ENCODE results near the gene BAMBI.

BAMBI gene

DNA sequence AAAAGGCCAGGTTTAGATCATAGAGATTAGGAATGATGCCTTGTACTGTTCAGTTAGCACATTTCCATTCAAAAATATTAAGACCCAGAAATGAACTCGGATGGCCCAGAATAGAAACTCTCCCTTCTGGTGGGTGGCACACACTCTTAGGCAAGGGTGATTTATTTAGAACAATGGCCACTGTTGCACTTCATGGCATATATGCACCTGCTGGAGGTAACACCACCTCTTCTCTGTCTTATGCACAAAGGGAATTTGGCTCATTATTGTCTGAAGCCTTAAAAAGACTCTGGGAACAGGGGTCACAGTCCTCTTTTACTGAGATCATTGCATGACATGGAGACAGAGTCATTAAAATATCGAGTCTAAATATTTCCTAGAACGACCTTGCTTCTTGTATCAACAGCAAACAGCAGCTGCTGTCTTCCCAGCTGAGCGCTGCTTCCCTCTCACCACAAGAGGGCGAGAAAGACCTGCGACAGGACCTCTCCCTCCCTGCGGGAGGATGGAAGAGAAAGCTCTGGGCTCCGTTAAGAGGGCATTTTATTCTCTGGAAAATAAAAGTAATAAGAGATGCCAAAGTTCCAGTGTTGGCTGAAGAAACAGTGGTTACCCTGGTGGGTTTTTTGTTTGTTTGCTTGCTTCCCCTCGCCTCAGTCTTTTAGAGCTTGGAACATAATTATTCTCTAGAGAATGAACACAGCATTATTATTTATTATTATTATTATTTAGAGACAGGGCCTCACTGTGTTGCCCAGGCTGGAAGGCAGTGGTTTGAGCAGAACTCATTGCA, 13.5 kb upstream of the BAMBI start (continued):
- TF ChIP-seq, protein P1, sequence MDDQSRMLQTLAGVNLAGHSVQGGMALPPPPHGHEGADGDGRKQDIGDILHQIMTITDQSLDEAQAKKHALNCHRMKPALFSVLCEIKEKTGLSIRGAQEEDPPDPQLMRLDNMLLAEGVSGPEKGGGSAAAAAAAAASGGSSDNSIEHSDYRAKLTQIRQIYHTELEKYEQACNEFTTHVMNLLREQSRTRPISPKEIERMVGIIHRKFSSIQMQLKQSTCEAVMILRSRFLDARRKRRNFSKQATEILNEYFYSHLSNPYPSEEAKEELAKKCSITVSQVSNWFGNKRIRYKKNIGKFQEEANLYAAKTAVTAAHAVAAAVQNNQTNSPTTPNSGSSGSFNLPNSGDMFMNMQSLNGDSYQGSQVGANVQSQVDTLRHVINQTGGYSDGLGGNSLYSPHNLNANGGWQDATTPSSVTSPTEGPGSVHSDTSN (CRISPR knock-in tag; IDR thresholded peaks at IDR 0.05): no peak
- TF ChIP-seq, protein P2, sequence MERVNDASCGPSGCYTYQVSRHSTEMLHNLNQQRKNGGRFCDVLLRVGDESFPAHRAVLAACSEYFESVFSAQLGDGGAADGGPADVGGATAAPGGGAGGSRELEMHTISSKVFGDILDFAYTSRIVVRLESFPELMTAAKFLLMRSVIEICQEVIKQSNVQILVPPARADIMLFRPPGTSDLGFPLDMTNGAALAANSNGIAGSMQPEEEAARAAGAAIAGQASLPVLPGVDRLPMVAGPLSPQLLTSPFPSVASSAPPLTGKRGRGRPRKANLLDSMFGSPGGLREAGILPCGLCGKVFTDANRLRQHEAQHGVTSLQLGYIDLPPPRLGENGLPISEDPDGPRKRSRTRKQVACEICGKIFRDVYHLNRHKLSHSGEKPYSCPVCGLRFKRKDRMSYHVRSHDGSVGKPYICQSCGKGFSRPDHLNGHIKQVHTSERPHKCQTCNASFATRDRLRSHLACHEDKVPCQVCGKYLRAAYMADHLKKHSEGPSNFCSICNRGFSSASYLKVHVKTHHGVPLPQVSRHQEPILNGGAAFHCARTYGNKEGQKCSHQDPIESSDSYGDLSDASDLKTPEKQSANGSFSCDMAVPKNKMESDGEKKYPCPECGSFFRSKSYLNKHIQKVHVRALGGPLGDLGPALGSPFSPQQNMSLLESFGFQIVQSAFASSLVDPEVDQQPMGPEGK (tag by site-specific recombination; IDR thresholded peaks at IDR 0.05): no peak
- TF ChIP-seq, protein P3, sequence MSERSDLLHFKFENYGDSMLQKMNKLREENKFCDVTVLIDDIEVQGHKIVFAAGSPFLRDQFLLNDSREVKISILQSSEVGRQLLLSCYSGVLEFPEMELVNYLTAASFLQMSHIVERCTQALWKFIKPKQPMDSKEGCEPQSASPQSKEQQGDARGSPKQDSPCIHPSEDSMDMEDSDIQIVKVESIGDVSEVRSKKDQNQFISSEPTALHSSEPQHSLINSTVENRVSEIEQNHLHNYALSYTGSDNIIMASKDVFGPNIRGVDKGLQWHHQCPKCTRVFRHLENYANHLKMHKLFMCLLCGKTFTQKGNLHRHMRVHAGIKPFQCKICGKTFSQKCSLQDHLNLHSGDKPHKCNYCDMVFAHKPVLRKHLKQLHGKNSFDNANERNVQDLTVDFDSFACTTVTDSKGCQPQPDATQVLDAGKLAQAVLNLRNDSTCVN (tag by site-specific recombination; optimal IDR thresholded peaks at IDR 0.05): no peak
- TF ChIP-seq EGR2 (tag by site-specific recombination; IDR thresholded peaks at IDR 0.05; ENCODE audit: low read depth): no peak
- no peak for TF ChIP-seq ZNF626 (tag by site-specific recombination; IDR thresholded peaks at IDR 0.05)
- TF ChIP-seq, protein P4, sequence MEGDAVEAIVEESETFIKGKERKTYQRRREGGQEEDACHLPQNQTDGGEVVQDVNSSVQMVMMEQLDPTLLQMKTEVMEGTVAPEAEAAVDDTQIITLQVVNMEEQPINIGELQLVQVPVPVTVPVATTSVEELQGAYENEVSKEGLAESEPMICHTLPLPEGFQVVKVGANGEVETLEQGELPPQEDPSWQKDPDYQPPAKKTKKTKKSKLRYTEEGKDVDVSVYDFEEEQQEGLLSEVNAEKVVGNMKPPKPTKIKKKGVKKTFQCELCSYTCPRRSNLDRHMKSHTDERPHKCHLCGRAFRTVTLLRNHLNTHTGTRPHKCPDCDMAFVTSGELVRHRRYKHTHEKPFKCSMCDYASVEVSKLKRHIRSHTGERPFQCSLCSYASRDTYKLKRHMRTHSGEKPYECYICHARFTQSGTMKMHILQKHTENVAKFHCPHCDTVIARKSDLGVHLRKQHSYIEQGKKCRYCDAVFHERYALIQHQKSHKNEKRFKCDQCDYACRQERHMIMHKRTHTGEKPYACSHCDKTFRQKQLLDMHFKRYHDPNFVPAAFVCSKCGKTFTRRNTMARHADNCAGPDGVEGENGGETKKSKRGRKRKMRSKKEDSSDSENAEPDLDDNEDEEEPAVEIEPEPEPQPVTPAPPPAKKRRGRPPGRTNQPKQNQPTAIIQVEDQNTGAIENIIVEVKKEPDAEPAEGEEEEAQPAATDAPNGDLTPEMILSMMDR (tag by site-specific recombination; IDR thresholded peaks at IDR 0.05): peak; percentile 84
- TF ChIP-seq, protein P5, sequence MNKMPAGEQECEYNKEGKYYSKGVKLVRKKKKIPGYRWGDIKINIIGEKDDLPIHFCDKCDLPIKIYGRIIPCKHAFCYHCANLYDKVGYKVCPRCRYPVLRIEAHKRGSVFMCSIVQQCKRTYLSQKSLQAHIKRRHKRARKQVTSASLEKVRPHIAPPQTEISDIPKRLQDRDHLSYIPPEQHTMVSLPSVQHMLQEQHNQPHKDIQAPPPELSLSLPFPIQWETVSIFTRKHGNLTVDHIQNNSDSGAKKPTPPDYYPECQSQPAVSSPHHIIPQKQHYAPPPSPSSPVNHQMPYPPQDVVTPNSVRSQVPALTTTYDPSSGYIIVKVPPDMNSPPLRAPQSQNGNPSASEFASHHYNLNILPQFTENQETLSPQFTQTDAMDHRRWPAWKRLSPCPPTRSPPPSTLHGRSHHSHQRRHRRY (tag by site-specific recombination; IDR thresholded peaks at IDR 0.05): no peak
- no peak for TF ChIP-seq ZNF302 (tag by site-specific recombination; IDR thresholded peaks at IDR 0.05; ENCODE audit: low read depth)
- TF ChIP-seq ZNF660 (tag by site-specific recombination; IDR thresholded peaks at IDR 0.05): 0 out of 2 replicates have a peak, but pooled peaks have one; percentile 58
- peak; percentile 49; the same call in 1 of the 2 replicates for TF ChIP-seq ZNF501 (tag by site-specific recombination; IDR thresholded peaks at IDR 0.05)
- TF ChIP-seq ZNF133 (tag by site-specific recombination; IDR thresholded peaks at IDR 0.05): no peak
- TF ChIP-seq, protein P6, sequence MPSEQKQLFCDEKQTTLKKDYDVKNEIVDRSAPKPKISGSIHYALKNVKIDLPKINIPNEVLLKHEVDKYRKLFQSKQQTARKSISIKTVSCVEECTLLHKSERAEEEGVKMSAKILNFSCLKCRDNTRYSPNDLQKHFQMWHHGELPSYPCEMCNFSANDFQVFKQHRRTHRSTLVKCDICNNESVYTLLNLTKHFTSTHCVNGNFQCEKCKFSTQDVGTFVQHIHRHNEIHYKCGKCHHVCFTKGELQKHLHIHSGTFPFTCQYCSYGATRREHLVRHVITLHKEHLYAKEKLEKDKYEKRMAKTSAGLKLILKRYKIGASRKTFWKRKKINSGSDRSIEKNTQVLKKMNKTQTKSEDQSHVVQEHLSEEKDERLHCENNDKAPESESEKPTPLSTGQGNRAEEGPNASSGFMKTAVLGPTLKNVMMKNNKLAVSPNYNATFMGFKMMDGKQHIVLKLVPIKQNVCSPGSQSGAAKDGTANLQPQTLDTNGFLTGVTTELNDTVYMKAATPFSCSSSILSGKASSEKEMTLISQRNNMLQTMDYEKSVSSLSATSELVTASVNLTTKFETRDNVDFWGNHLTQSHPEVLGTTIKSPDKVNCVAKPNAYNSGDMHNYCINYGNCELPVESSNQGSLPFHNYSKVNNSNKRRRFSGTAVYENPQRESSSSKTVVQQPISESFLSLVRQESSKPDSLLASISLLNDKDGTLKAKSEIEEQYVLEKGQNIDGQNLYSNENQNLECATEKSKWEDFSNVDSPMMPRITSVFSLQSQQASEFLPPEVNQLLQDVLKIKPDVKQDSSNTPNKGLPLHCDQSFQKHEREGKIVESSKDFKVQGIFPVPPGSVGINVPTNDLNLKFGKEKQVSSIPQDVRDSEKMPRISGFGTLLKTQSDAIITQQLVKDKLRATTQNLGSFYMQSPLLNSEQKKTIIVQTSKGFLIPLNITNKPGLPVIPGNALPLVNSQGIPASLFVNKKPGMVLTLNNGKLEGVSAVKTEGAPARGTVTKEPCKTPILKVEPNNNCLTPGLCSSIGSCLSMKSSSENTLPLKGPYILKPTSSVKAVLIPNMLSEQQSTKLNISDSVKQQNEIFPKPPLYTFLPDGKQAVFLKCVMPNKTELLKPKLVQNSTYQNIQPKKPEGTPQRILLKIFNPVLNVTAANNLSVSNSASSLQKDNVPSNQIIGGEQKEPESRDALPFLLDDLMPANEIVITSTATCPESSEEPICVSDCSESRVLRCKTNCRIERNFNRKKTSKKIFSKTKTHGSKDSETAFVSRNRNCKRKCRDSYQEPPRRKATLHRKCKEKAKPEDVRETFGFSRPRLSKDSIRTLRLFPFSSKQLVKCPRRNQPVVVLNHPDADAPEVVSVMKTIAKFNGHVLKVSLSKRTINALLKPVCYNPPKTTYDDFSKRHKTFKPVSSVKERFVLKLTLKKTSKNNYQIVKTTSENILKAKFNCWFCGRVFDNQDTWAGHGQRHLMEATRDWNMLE (tag by site-specific recombination; conservative IDR thresholded peaks at IDR 0.05; ENCODE audit: low read depth): no peak
- no peak for TF ChIP-seq ZNF585B (tag by site-specific recombination; IDR thresholded peaks at IDR 0.05)
- peak; percentile 86 for TF ChIP-seq ZBTB17 (tag by site-specific recombination; IDR thresholded peaks at IDR 0.05)
- no peak for TF ChIP-seq ZNF76 (tag by site-specific recombination; IDR thresholded peaks at IDR 0.05; ENCODE audit: borderline replicate concordance, low read depth)
- TF ChIP-seq, protein P7, sequence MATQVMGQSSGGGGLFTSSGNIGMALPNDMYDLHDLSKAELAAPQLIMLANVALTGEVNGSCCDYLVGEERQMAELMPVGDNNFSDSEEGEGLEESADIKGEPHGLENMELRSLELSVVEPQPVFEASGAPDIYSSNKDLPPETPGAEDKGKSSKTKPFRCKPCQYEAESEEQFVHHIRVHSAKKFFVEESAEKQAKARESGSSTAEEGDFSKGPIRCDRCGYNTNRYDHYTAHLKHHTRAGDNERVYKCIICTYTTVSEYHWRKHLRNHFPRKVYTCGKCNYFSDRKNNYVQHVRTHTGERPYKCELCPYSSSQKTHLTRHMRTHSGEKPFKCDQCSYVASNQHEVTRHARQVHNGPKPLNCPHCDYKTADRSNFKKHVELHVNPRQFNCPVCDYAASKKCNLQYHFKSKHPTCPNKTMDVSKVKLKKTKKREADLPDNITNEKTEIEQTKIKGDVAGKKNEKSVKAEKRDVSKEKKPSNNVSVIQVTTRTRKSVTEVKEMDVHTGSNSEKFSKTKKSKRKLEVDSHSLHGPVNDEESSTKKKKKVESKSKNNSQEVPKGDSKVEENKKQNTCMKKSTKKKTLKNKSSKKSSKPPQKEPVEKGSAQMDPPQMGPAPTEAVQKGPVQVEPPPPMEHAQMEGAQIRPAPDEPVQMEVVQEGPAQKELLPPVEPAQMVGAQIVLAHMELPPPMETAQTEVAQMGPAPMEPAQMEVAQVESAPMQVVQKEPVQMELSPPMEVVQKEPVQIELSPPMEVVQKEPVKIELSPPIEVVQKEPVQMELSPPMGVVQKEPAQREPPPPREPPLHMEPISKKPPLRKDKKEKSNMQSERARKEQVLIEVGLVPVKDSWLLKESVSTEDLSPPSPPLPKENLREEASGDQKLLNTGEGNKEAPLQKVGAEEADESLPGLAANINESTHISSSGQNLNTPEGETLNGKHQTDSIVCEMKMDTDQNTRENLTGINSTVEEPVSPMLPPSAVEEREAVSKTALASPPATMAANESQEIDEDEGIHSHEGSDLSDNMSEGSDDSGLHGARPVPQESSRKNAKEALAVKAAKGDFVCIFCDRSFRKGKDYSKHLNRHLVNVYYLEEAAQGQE (tag by site-specific recombination; IDR thresholded peaks at IDR 0.05): no peak
- TF ChIP-seq ZNF132 (tag by site-specific recombination; IDR thresholded peaks at IDR 0.05; ENCODE audit: borderline replicate concordance): no peak
- no peak for TF ChIP-seq ZNF473 (tag by site-specific recombination; IDR thresholded peaks at IDR 0.05)
- TF ChIP-seq OSR2 (tag by site-specific recombination; IDR thresholded peaks at IDR 0.05): no peak
- TF ChIP-seq ZNF830 (tag by site-specific recombination; IDR thresholded peaks at IDR 0.05; ENCODE audit: low read depth): no peak
- TF ChIP-seq REPIN1 (tag by site-specific recombination; IDR thresholded peaks at IDR 0.05; ENCODE audit: low read depth): peak; percentile 73; the same call in 1 of the 2 replicates
- no peak for TF ChIP-seq ZNF596 (tag by site-specific recombination; IDR thresholded peaks at IDR 0.05)
